Measurements from ENCODE around the gene MAPKAPK3. TPM values are rescaled to one million over a fixed set of nuclear protein-coding genes. Genes with fewer than 3 reads are reported as not detected.

Gene MAPKAPK3
- total RNA-seq, 1 experiment from 2014 or later = 88.2 TPM

- Histone ChIP-seq H4K20me1 (ENCODE audit: insufficient read depth) (no peaks in the 10 kb centered on the region), H3K4me3 (peak overlapping the region; percentile 54; the same call in 1 of the 2 replicates), H3K9me3 (ENCODE audit: insufficient read depth, low read depth) (no peaks in the 10 kb centered on the region), H3K4me2 (peak overlapping the region; percentile 78), H3F3A (ENCODE audit: insufficient read depth, low read depth) (peaks cover 12% of the 10 kb centered on the region; the same call in 1 of the 2 replicates), H3K27ac (no peak overlapping the region), H2AFZ (peak overlapping the region; percentile 73), H3K36me3 (ENCODE audit: low read depth) (peaks cover 3% of the 10 kb centered on the region; the same call in 1 of the 2 replicates), H3K79me2 (ENCODE audit: low read depth) (peaks cover 36% of the 10 kb centered on the region), H3K27me3 (ENCODE audit: insufficient read depth, low read depth) (no peaks in the 10 kb centered on the region), H3K4me1 (replicated peaks; ENCODE audit: insufficient read depth) (peaks cover 36% of the 10 kb centered on the region), H3K9me2 (ENCODE audit: insufficient read depth) (no peaks in the 10 kb centered on the region)
- DNase-seq = peak; percentile 79 to 94
- ChIA-PET CTCF (interaction anchor here (0.8 to 1.7 kb wide), 7 partner anchors 36 to 1065 kb away, joined by 3 to 16 read pairs (median 7); partner anchors contain the start of genes HEMK1 and MANF), POLR2A (ENCODE audit: unreplicated experiment) (interaction anchor here (0.5 to 1.3 kb wide), 3 partner anchors 31 to 855 kb away, joined by 4 to 11 read pairs (median 5); no protein-coding TSS in a partner anchor)
- intact Hi-C loops (cut with micrococcal nuclease; ENCODE audit: unreplicated experiment) = loop anchor here (1.0 to 5.0 kb wide), 8 partner anchors 36 to 1066 kb away; no protein-coding TSS in a partner anchor
- no TSS peak for BruUV-seq (replicated peaks)
- TF ChIP-seq CTCF (conservative IDR thresholded peaks at IDR 0.05) (no peak), EZH2 (IDR thresholded peaks at IDR 0.05; ENCODE audit: low read depth) (no peak)
These were observed 218 bp upstream of the MAPKAPK3 start for GRCh38 chr3:50616770-50617095.

GRCh38 chr3:50617911-50618481 is 1.0 kb downstream of the MAPKAPK3 start:
- Histone ChIP-seq H3K9me2 (ENCODE audit: insufficient read depth) (no peaks in the 10 kb centered on the region), H3K27ac (peak overlapping the region; percentile 78; the same call in 1 of the 2 replicates), H3K27me3 (ENCODE audit: insufficient read depth, low read depth) (no peaks in the 10 kb centered on the region), H3K4me3 (peak overlapping the region; percentile 60), H3K36me3 (ENCODE audit: low read depth) (peaks cover 6% of the 10 kb centered on the region; the same call in 1 of the 2 replicates), H3F3A (ENCODE audit: insufficient read depth, low read depth) (peaks cover 10% of the 10 kb centered on the region; the same call in 1 of the 2 replicates), H3K79me2 (ENCODE audit: low read depth) (peaks cover 46% of the 10 kb centered on the region), H2AFZ (peak overlapping the region; percentile 89), H3K9me3 (ENCODE audit: insufficient read depth, low read depth) (no peaks in the 10 kb centered on the region), H4K20me1 (ENCODE audit: insufficient read depth) (no peaks in the 10 kb centered on the region), H3K4me1 (replicated peaks; ENCODE audit: insufficient read depth) (peaks cover 36% of the 10 kb centered on the region), H3K4me2 (peak overlapping the region; percentile 89)
- POLR2A ChIA-PET (ENCODE audit: unreplicated experiment) = interaction anchor here (0.6 to 1.3 kb wide), 2 partner anchors 406 to 809 kb away, joined by 4 to 11 read pairs; no protein-coding TSS in a partner anchor
- CTCF ChIA-PET = interaction anchor here (0.5 to 1.2 kb wide), 5 partner anchors 10 to 812 kb away, joined by 3 to 5 read pairs (median 3); no protein-coding TSS in a partner anchor
- TSS peak; percentile 23 for BruUV-seq (replicated peaks)
- TF ChIP-seq CTCF (conservative IDR thresholded peaks at IDR 0.05) = no peak
- TF ChIP-seq EZH2 (IDR thresholded peaks at IDR 0.05; ENCODE audit: low read depth) = no peak
- intact Hi-C loops (cut with micrococcal nuclease; ENCODE audit: unreplicated experiment) = loop anchor here (2.0 to 5.0 kb wide), 5 partner anchors 189 to 1065 kb away; no protein-coding TSS in a partner anchor
- no peak for DNase-seq

- BruUV-seq (replicated peaks) = no TSS peak
- Histone ChIP-seq H4K20me1 (ENCODE audit: insufficient read depth) (no peaks in the 10 kb centered on the region), H3K9me3 (ENCODE audit: insufficient read depth, low read depth) (no peaks in the 10 kb centered on the region), H3K27ac (peak overlapping the region; percentile 19; the same call in 1 of the 2 replicates), H3K79me2 (ENCODE audit: low read depth) (peaks cover 64% of the 10 kb centered on the region), H2AFZ (no peak overlapping the region), H3K36me3 (ENCODE audit: low read depth) (peaks cover 6% of the 10 kb centered on the region; the same call in 1 of the 2 replicates), H3F3A (ENCODE audit: insufficient read depth, low read depth) (peaks cover 17% of the 10 kb centered on the region), H3K4me2 (peak overlapping the region; percentile 89), H3K27me3 (ENCODE audit: insufficient read depth, low read depth) (no peaks in the 10 kb centered on the region), H3K4me1 (replicated peaks; ENCODE audit: insufficient read depth) (peaks cover 56% of the 10 kb centered on the region), H3K4me3 (no peak overlapping the region), H3K9me2 (ENCODE audit: insufficient read depth) (no peaks in the 10 kb centered on the region)
- TF ChIP-seq EZH2 (IDR thresholded peaks at IDR 0.05; ENCODE audit: low read depth) (no peak), CTCF (conservative IDR thresholded peaks at IDR 0.05) (no peak)
- intact Hi-C loops (cut with micrococcal nuclease; ENCODE audit: unreplicated experiment) = no loop called here
- CTCF ChIA-PET = no interaction called here
- no peak for DNase-seq
- POLR2A ChIA-PET (ENCODE audit: unreplicated experiment) = no interaction called here
These were observed 3.5 kb downstream of the MAPKAPK3 start for GRCh38 chr3:50620420-50620819.
